Measurements from ENCODE around the gene GPC4.
A peak's percentile ranks its signal among the peaks of the same experiment; 100 is the strongest.

Gene GPC4

DNA sequence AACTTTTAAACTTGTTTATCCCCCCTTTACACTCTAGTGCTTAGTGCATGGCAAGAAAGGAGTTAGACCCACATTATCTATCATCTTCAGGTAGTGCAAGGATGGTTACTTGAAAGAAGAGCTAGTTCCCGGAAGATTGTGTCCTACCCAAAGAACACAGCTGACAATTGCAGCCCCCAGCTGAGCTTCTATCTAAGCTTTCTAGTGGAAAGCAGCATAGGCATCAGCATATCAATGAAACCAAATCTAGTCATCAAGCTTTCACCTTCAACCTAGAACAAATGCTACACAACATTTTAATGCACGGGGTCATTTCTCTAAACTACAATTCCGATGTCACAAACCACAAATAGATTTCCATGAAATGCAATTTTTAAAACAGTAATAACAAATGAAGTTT lies 108.2 kb downstream of the GPC4 start:
- no peaks in the 10 kb centered on the region for H3K27me3 ChIP-seq (ENCODE audit: insufficient read depth, insufficient read length)
- no peak overlapping the region for H3K4me3 ChIP-seq (ENCODE audit: insufficient read length, low read depth)
- H3K36me3 ChIP-seq (ENCODE audit: insufficient read depth, insufficient read length, low read length) = peaks cover 33% of the 10 kb centered on the region
- no peaks in the 10 kb centered on the region for H3K9me3 ChIP-seq (ENCODE audit: insufficient read depth, low read length)
- TF ChIP-seq ZNF274 (IDR thresholded peaks at IDR 0.05; ENCODE audit: low read depth, low read length) (no peak), YY1 (IDR thresholded peaks at IDR 0.05; ENCODE audit: insufficient read depth, insufficient read length) (no peak), SUZ12 (IDR thresholded peaks at IDR 0.05; ENCODE audit: extremely low read depth, insufficient read depth, insufficient read length) (no peak)
- H3K9ac ChIP-seq (ENCODE audit: insufficient read length, low read depth) = no peak overlapping the region
- DNase-seq (ENCODE audit: low read depth, low spot score) = peak; percentile 36
- H3K4me1 ChIP-seq (ENCODE audit: insufficient read depth, insufficient read length) = no peaks in the 10 kb centered on the region

- H3K4me3 ChIP-seq (ENCODE audit: insufficient read length, low read depth) = no peak overlapping the region
- no peaks in the 10 kb centered on the region for H3K9me3 ChIP-seq (ENCODE audit: insufficient read depth, low read length)
- peaks cover 31% of the 10 kb centered on the region for H3K36me3 ChIP-seq (ENCODE audit: insufficient read depth, insufficient read length, low read length)
- no peak overlapping the region for H3K9ac ChIP-seq (ENCODE audit: insufficient read length, low read depth)
- H3K27me3 ChIP-seq (ENCODE audit: insufficient read depth, insufficient read length) = no peaks in the 10 kb centered on the region
- no peaks in the 10 kb centered on the region for H3K4me1 ChIP-seq (ENCODE audit: insufficient read depth, insufficient read length)
- TF ChIP-seq YY1 (IDR thresholded peaks at IDR 0.05; ENCODE audit: insufficient read depth, insufficient read length) = no peak
- no peak for TF ChIP-seq ZNF274 (IDR thresholded peaks at IDR 0.05; ENCODE audit: low read depth, low read length)
- no peak for TF ChIP-seq SUZ12 (IDR thresholded peaks at IDR 0.05; ENCODE audit: extremely low read depth, insufficient read depth, insufficient read length)
- no peak for DNase-seq (ENCODE audit: low read depth, low spot score)
Observed at GRCh38 chrX:133306316-133306715, 109.0 kb downstream of the GPC4 start.

DNA sequence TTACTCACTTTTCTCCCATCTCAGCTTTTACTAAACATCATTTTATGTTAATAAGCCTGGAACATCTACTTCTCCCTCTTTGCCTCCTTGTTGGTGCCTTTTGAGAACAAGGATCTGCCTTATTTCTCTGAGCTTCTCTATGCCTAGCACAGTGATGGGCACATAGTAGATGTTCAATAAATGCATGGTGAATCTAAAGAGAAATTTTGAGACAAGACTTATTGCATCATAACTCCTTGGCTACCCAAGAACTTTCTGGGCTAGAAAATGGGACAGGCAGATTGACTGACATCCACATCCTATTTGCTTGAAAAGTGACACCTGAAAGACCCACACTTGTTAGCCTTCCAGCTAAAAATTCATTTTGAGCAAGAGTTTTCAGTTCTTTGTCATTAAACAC lies 109.9 kb downstream of the GPC4 start:
- H3K36me3 ChIP-seq (ENCODE audit: insufficient read depth, insufficient read length, low read length) = peaks cover 30% of the 10 kb centered on the region
- H3K9ac ChIP-seq (ENCODE audit: insufficient read length, low read depth) = no peak overlapping the region
- TF ChIP-seq ZNF274 (IDR thresholded peaks at IDR 0.05; ENCODE audit: low read depth, low read length) = no peak
- H3K27me3 ChIP-seq (ENCODE audit: insufficient read depth, insufficient read length) = no peaks in the 10 kb centered on the region
- H3K9me3 ChIP-seq (ENCODE audit: insufficient read depth, low read length) = no peaks in the 10 kb centered on the region
- no peaks in the 10 kb centered on the region for H3K4me1 ChIP-seq (ENCODE audit: insufficient read depth, insufficient read length)
- no peak overlapping the region for H3K4me3 ChIP-seq (ENCODE audit: insufficient read length, low read depth)
- DNase-seq (ENCODE audit: low read depth, low spot score) = no peak

DNA sequence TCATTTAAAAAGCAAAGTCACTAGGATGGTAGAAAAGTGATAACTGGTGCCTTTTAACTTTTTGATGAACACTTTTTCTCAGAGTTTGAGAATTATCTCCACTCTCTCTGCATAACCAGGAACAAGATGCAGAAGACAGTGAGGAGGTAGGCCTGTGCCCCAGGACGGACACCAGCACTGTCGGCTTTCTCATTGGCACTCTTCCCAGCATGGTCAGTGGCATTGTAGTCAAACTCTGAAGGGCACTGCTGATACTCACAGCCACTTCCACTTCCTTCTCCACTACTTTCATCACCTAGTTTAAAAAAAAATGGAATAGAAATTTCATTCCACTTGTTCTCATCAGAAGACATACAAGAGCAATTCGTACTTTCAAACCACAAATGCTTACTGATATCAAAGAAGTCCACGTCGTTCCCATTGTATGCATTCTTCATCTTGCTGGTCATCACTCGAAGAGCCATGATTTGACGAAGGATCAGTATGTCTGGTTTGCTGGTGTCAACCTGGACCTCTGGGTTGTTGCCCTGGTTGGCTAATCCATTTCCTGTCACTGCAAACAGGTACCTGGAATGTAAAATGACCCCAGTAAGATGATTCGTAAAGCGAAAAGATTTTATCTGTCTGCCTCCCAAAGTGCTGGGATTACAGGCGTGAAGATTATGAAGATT lies 112.4 kb downstream of the GPC4 start:
- peaks cover 32% of the 10 kb centered on the region for H3K36me3 ChIP-seq (ENCODE audit: insufficient read depth, insufficient read length, low read length)
- DNase-seq (ENCODE audit: low read depth, low spot score) = no peak
- no peaks in the 10 kb centered on the region for H3K27me3 ChIP-seq (ENCODE audit: insufficient read depth, insufficient read length)
- TF ChIP-seq SUZ12 (IDR thresholded peaks at IDR 0.05; ENCODE audit: extremely low read depth, insufficient read depth, insufficient read length) (no peak), YY1 (IDR thresholded peaks at IDR 0.05; ENCODE audit: insufficient read depth, insufficient read length) (no peak), ZNF274 (IDR thresholded peaks at IDR 0.05; ENCODE audit: low read depth, low read length) (no peak)
- no peak overlapping the region for H3K9ac ChIP-seq (ENCODE audit: insufficient read length, low read depth)
- H3K4me3 ChIP-seq (ENCODE audit: insufficient read length, low read depth) = no peak overlapping the region
- H3K9me3 ChIP-seq (ENCODE audit: insufficient read depth, low read length) = no peaks in the 10 kb centered on the region
- H3K4me1 ChIP-seq (ENCODE audit: insufficient read depth, insufficient read length) = no peaks in the 10 kb centered on the region

GRCh38 chrX:133300591-133300990 lies 114.7 kb downstream of the GPC4 start:
- Histone ChIP-seq H3K4me3 (ENCODE audit: insufficient read length, low read depth) (no peak overlapping the region), H3K36me3 (ENCODE audit: insufficient read depth, insufficient read length, low read length) (peaks cover 28% of the 10 kb centered on the region)
- TF ChIP-seq SUZ12 (IDR thresholded peaks at IDR 0.05; ENCODE audit: extremely low read depth, insufficient read depth, insufficient read length) (no peak), YY1 (IDR thresholded peaks at IDR 0.05; ENCODE audit: insufficient read depth, insufficient read length) (no peak), ZNF274 (IDR thresholded peaks at IDR 0.05; ENCODE audit: low read depth, low read length) (no peak)

GRCh38 chrX:133297284-133297683 lies 118.0 kb downstream of the GPC4 start:
- H3K9me3 ChIP-seq (ENCODE audit: insufficient read depth, low read length) = no peaks in the 10 kb centered on the region
- no peaks in the 10 kb centered on the region for H3K27me3 ChIP-seq (ENCODE audit: insufficient read depth, insufficient read length)
- H3K4me3 ChIP-seq (ENCODE audit: insufficient read length, low read depth) = no peak overlapping the region
- TF ChIP-seq SUZ12 (IDR thresholded peaks at IDR 0.05; ENCODE audit: extremely low read depth, insufficient read depth, insufficient read length) (no peak), YY1 (IDR thresholded peaks at IDR 0.05; ENCODE audit: insufficient read depth, insufficient read length) (no peak), ZNF274 (IDR thresholded peaks at IDR 0.05; ENCODE audit: low read depth, low read length) (no peak)
- peaks cover 4% of the 10 kb centered on the region for H3K36me3 ChIP-seq (ENCODE audit: insufficient read depth, insufficient read length, low read length)
- no peak for DNase-seq (ENCODE audit: low read depth, low spot score)
- H3K4me1 ChIP-seq (ENCODE audit: insufficient read depth, insufficient read length) = no peaks in the 10 kb centered on the region
- H3K9ac ChIP-seq (ENCODE audit: insufficient read length, low read depth) = no peak overlapping the region

More at GRCh38 chrX:133300591-133300990, 114.7 kb downstream of the GPC4 start:
- H3K27me3 ChIP-seq (ENCODE audit: insufficient read depth, insufficient read length) = no peaks in the 10 kb centered on the region
- no peak overlapping the region for H3K9ac ChIP-seq (ENCODE audit: insufficient read length, low read depth)
- H3K9me3 ChIP-seq (ENCODE audit: insufficient read depth, low read length) = no peaks in the 10 kb centered on the region
- DNase-seq (ENCODE audit: low read depth, low spot score) = no peak
- H3K4me1 ChIP-seq (ENCODE audit: insufficient read depth, insufficient read length) = no peaks in the 10 kb centered on the region

DNA sequence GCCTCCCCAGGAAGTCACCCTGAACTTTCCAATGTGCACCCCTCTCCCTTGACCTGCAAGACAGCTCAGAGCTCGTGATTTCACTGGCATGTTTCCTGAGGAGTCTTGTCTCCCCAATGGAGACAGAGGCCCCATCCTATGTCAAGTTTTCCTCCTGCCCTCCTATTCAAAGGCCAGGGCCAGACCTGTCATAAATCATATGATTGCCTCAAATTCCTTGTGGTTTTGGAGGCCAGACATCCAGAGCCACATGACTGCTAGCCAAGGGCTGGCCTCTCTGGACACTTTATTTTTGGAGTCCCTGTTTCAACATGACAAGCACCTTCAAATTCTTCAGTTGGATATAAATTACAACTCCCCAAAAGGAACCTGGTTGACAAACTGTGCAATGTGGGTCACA lies 121.2 kb downstream of the GPC4 start:
- Histone ChIP-seq H3K36me3 (ENCODE audit: insufficient read depth, insufficient read length, low read length) (peaks cover 4% of the 10 kb centered on the region), H3K9ac (ENCODE audit: insufficient read length, low read depth) (no peak overlapping the region), H3K4me1 (ENCODE audit: insufficient read depth, insufficient read length) (no peaks in the 10 kb centered on the region), H3K4me3 (ENCODE audit: insufficient read length, low read depth) (no peak overlapping the region), H3K9me3 (ENCODE audit: insufficient read depth, low read length) (no peaks in the 10 kb centered on the region), H3K27me3 (ENCODE audit: insufficient read depth, insufficient read length) (no peaks in the 10 kb centered on the region)
- no peak for TF ChIP-seq ZNF274 (IDR thresholded peaks at IDR 0.05; ENCODE audit: low read depth, low read length)
- no peak for TF ChIP-seq YY1 (IDR thresholded peaks at IDR 0.05; ENCODE audit: insufficient read depth, insufficient read length)
- TF ChIP-seq SUZ12 (IDR thresholded peaks at IDR 0.05; ENCODE audit: extremely low read depth, insufficient read depth, insufficient read length) = no peak
- no peak for DNase-seq (ENCODE audit: low read depth, low spot score)

All from NT2/D1 (cell line).